ENCODE data around the gene COL8A1.
"Not testable (repeated sequence)": the region's sequence is repeated elsewhere in the genome, so short reads cannot be mapped to it uniquely, and the experiment has no call there.

The COL8A1 gene

GRCh38 chr3:99721633-99722007, 83.2 kb downstream of the COL8A1 start:
- Histone ChIP-seq H4K20me1 (ENCODE audit: low read depth, low read length) (no peaks in the 10 kb centered on the region), H3K9me2 (replicated peaks; ENCODE audit: insufficient read depth, low read length) (no peaks in the 10 kb centered on the region), H3K4me2 (ENCODE audit: low read depth, low read length, poor library complexity, severe bottlenecking) (no peak overlapping the region), H3K27ac (ENCODE audit: low read depth, low read length) (no peak overlapping the region), H3K9me3 (ENCODE audit: insufficient read depth, low read length) (no peaks in the 10 kb centered on the region), H3K36me3 (ENCODE audit: low read length) (no peaks in the 10 kb centered on the region), H2AFZ (ENCODE audit: low read depth, low read length, severe bottlenecking) (no peak overlapping the region), H3K4me3 (ENCODE audit: insufficient read depth, low read length, poor library complexity, severe bottlenecking) (no peak overlapping the region), H3K9ac (ENCODE audit: low read length) (no peak overlapping the region), H3K79me2 (ENCODE audit: insufficient read depth, low read length) (no peaks in the 10 kb centered on the region), H3K27me3 (ENCODE audit: low read length) (no peaks in the 10 kb centered on the region), H3F3A (ENCODE audit: insufficient read depth) (no peaks in the 10 kb centered on the region)
- no peak for TF ChIP-seq EZH2phosphoT487 (conservative IDR thresholded peaks at IDR 0.05; ENCODE audit: low read length)

DNA sequence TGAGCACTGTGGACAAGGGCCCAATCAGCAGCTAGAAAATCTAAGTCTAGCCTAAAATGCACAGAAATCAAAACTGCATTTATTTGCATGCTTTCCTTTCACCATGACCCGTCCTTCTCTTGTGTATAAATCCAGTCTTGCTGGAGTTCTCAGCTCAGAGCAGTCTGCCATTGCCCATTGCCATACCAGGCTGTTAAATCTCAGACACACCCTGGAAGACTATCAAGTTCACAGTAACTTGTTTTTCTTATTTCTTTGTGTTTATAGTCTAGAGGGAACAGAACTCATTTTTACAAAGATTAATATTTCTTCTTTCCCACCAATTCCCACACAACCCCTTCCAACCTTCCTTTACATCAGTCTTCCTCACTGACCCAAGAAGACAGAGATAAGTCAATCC, 85.9 kb downstream of the COL8A1 start:
- Histone ChIP-seq H3K4me2 (ENCODE audit: low read depth, low read length, poor library complexity, severe bottlenecking) (no peak overlapping the region), H3K79me2 (ENCODE audit: insufficient read depth, low read length) (no peaks in the 10 kb centered on the region), H3K27me3 (ENCODE audit: low read length) (no peaks in the 10 kb centered on the region), H3K9ac (ENCODE audit: low read length) (no peak overlapping the region), H3K27ac (ENCODE audit: low read depth, low read length) (no peak overlapping the region), H3K36me3 (ENCODE audit: low read length) (no peaks in the 10 kb centered on the region), H3K9me2 (replicated peaks; ENCODE audit: insufficient read depth, low read length) (no peaks in the 10 kb centered on the region), H4K20me1 (ENCODE audit: low read depth, low read length) (no peaks in the 10 kb centered on the region), H2AFZ (ENCODE audit: low read depth, low read length, severe bottlenecking) (no peak overlapping the region), H3F3A (ENCODE audit: insufficient read depth) (no peaks in the 10 kb centered on the region), H3K4me3 (ENCODE audit: insufficient read depth, low read length, poor library complexity, severe bottlenecking) (no peak overlapping the region), H3K9me3 (ENCODE audit: insufficient read depth, low read length) (no peaks in the 10 kb centered on the region)
- TF ChIP-seq, protein P1, sequence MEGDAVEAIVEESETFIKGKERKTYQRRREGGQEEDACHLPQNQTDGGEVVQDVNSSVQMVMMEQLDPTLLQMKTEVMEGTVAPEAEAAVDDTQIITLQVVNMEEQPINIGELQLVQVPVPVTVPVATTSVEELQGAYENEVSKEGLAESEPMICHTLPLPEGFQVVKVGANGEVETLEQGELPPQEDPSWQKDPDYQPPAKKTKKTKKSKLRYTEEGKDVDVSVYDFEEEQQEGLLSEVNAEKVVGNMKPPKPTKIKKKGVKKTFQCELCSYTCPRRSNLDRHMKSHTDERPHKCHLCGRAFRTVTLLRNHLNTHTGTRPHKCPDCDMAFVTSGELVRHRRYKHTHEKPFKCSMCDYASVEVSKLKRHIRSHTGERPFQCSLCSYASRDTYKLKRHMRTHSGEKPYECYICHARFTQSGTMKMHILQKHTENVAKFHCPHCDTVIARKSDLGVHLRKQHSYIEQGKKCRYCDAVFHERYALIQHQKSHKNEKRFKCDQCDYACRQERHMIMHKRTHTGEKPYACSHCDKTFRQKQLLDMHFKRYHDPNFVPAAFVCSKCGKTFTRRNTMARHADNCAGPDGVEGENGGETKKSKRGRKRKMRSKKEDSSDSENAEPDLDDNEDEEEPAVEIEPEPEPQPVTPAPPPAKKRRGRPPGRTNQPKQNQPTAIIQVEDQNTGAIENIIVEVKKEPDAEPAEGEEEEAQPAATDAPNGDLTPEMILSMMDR (IDR thresholded peaks at IDR 0.05; ENCODE audit: insufficient read depth, low read length, poor library complexity, severe bottlenecking) = no peak
- no peak for TF ChIP-seq EZH2phosphoT487 (conservative IDR thresholded peaks at IDR 0.05; ENCODE audit: low read length)

DNA sequence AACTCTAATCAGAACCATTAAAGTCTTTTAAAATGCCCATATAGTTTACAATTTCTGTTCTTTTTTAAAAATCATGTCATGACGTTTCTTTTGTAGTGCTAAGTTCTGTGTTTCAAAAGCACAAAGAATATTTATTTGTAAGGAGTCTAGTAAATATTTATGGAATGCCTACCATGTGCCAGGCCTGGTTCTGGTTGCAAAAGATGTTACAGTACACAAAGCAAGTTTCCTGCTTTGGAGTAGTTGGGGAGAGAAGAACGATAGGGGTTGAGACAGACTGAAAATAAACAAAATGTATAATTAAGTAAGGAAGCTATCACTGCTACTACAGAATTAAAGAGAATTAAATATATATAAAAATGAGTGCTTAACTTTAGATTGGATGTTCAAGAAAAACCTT, 92.5 kb downstream of the COL8A1 start:
- Histone ChIP-seq H3K9me3 (ENCODE audit: insufficient read depth, low read length) (no peaks in the 10 kb centered on the region; the same call in 1 of the 2 replicates), H3K79me2 (ENCODE audit: insufficient read depth, low read length) (no peaks in the 10 kb centered on the region), H3K27me3 (ENCODE audit: low read length) (no peaks in the 10 kb centered on the region), H2AFZ (ENCODE audit: low read depth, low read length, severe bottlenecking) (no peak overlapping the region), H3F3A (ENCODE audit: insufficient read depth) (no peaks in the 10 kb centered on the region), H3K36me3 (ENCODE audit: low read length) (no peaks in the 10 kb centered on the region), H3K4me3 (ENCODE audit: insufficient read depth, low read length, poor library complexity, severe bottlenecking) (no peak overlapping the region), H3K4me2 (ENCODE audit: low read depth, low read length, poor library complexity, severe bottlenecking) (no peak overlapping the region), H3K9me2 (replicated peaks; ENCODE audit: insufficient read depth, low read length) (no peaks in the 10 kb centered on the region), H3K27ac (ENCODE audit: low read depth, low read length) (no peak overlapping the region), H3K9ac (ENCODE audit: low read length) (no peak overlapping the region), H4K20me1 (ENCODE audit: low read depth, low read length) (no peaks in the 10 kb centered on the region)
- no peak for TF ChIP-seq EZH2phosphoT487 (conservative IDR thresholded peaks at IDR 0.05; ENCODE audit: low read length)
- TF ChIP-seq, protein P1 (IDR thresholded peaks at IDR 0.05; ENCODE audit: insufficient read depth, low read length, poor library complexity, severe bottlenecking) = no peak

- H2AFZ ChIP-seq (ENCODE audit: low read depth, low read length, severe bottlenecking) = no peak overlapping the region
- no peak overlapping the region for H3K4me2 ChIP-seq (ENCODE audit: low read depth, low read length, poor library complexity, severe bottlenecking)
- no peaks in the 10 kb centered on the region for H3K27me3 ChIP-seq (ENCODE audit: low read length)
- no peaks in the 10 kb centered on the region; the same call in 1 of the 2 replicates for H3K9me3 ChIP-seq (ENCODE audit: insufficient read depth, low read length)
- H3K79me2 ChIP-seq (ENCODE audit: insufficient read depth, low read length) = no peaks in the 10 kb centered on the region
- no peaks in the 10 kb centered on the region for H4K20me1 ChIP-seq (ENCODE audit: low read depth, low read length)
- no peak overlapping the region for H3K4me3 ChIP-seq (ENCODE audit: insufficient read depth, low read length, poor library complexity, severe bottlenecking)
- H3K9me2 ChIP-seq (replicated peaks; ENCODE audit: insufficient read depth, low read length) = no peaks in the 10 kb centered on the region
- no peaks in the 10 kb centered on the region for H3F3A ChIP-seq (ENCODE audit: insufficient read depth)
- H3K36me3 ChIP-seq (ENCODE audit: low read length) = no peaks in the 10 kb centered on the region
- TF ChIP-seq, protein P1 (IDR thresholded peaks at IDR 0.05; ENCODE audit: insufficient read depth, low read length, poor library complexity, severe bottlenecking) = no peak
- no peak for TF ChIP-seq EZH2phosphoT487 (conservative IDR thresholded peaks at IDR 0.05; ENCODE audit: low read length)
- H3K27ac ChIP-seq (ENCODE audit: low read depth, low read length) = no peak overlapping the region
- H3K9ac ChIP-seq (ENCODE audit: low read length) = no peak overlapping the region
Observed at GRCh38 chr3:99731499-99731898, 93.1 kb downstream of the COL8A1 start.

- not testable (repeated sequence) for H3K9me2 ChIP-seq (replicated peaks; ENCODE audit: insufficient read depth, low read length); H3K36me3 ChIP-seq (ENCODE audit: low read length); H3K27me3 ChIP-seq (ENCODE audit: low read length); H3K79me2 ChIP-seq (ENCODE audit: insufficient read depth, low read length); H4K20me1 ChIP-seq (ENCODE audit: low read depth, low read length); H3K9me3 ChIP-seq (ENCODE audit: insufficient read depth, low read length); H3K9ac ChIP-seq (ENCODE audit: low read length); H3K4me2 ChIP-seq (ENCODE audit: low read depth, low read length, poor library complexity, severe bottlenecking); H2AFZ ChIP-seq (ENCODE audit: low read depth, low read length, severe bottlenecking); H3K27ac ChIP-seq (ENCODE audit: low read depth, low read length); H3F3A ChIP-seq (ENCODE audit: insufficient read depth); H3K4me3 ChIP-seq (ENCODE audit: insufficient read depth, low read length, poor library complexity, severe bottlenecking)
Observed at GRCh38 chr3:99740371-99740770, 102.0 kb downstream of the COL8A1 start.

All from SU-DHL-6 (cell line).